Upper lobe of left lung (tissue), 4 donors: Measurements from ENCODE around the gene DROSHA.

Experiments
- CTCF ChIP-seq, 6 experiments: fragments of 450-650 bp in 4 of 6; fragments of 200-600 bp in 2 of 6; sonication (generic) in 2 of 6; IDR thresholded peaks; one replicate each; pipeline ENCODE4 v1.5.1; 2016 to 2019; ENCODE audit warnings: antibody characterized with exemption in 6 of 6
- POLR2AphosphoS5 ChIP-seq, 2 donors: sonication (generic); formaldehyde crosslinking; IDR thresholded peaks; one replicate each; pipeline ENCODE4 v1.5.1; 2017; ENCODE audit warnings: antibody characterized with exemption in 2 of 2

- no peak for TF ChIP-seq POLR2AphosphoS5 (IDR thresholded peaks at IDR 0.05)
- TF ChIP-seq CTCF (IDR thresholded peaks at IDR 0.05): no peak
Measured at GRCh38 chr5:31452314-31452713, 79.6 kb downstream of the DROSHA start.
